ENCODE measurements around the gene POLD3. TPM values are rescaled to one million over a fixed set of nuclear protein-coding genes. Genes with fewer than 3 reads are reported as not detected.

Gene POLD3
- total and polyA plus RNA-seq, 10 of the 15 experiments (the other 5 are each of a cell fraction or from before 2014, with no cell fraction given) = 23.8 to 63.7 (median 38.7) TPM

GRCh38 chr11:74608431-74608830 is 16.0 kb downstream of the POLD3 start:
- Histone ChIP-seq H3K27me3 (replicated peaks in 1 of 2; ENCODE audit: control insufficient read depth in 2 of 2, insufficient read depth in 2 of 2, low read length in 1 of 2) (no peaks in the 10 kb centered on the region), H3K79me2 (ENCODE audit: control insufficient read depth, insufficient read depth, low read length) (no peaks in the 10 kb centered on the region), H3K4me3 (no peak overlapping the region), H3K9me3 (replicated peaks; ENCODE audit: control insufficient read depth, insufficient read depth, low read length) (no peaks in the 10 kb centered on the region), H3K4me2 (ENCODE audit: control insufficient read depth, insufficient read depth) (no peak overlapping the region), H3K27ac (ENCODE audit: control insufficient read depth, insufficient read depth) (no peak overlapping the region), H2AFZ (ENCODE audit: control insufficient read depth, low read depth, low read length) (no peak overlapping the region), H3K9ac (ENCODE audit: control insufficient read depth, insufficient read depth, low read length) (no peak overlapping the region), H4K20me1 (ENCODE audit: control insufficient read depth, insufficient read depth) (no peaks in the 10 kb centered on the region), H3K36me3 (ENCODE audit: control insufficient read depth in 2 of 2, insufficient read depth in 2 of 2, low read length in 1 of 2) (peaks cover 3 to 18% of the 10 kb centered on the region in 2 experiments), H3K4me1 (ENCODE audit: control insufficient read depth, insufficient read depth, low read length) (no peaks in the 10 kb centered on the region)
- CTCF ChIA-PET = interaction anchor here (0.8 to 1.7 kb wide), 8 partner anchors 11 to 159 kb away, joined by 3 to 5 read pairs (median 3); no protein-coding TSS in a partner anchor
- intact Hi-C loops (cut with micrococcal nuclease; ENCODE audit: unreplicated experiment) = no loop called here
- ATAC-seq (no peak), FAIRE-seq (no peak), DNase-seq (ENCODE audit: low read depth, low spot score) (no peak)
- TF ChIP-seq DPF2 (IDR thresholded peaks at IDR 0.05) (no peak), USF1 (IDR thresholded peaks at IDR 0.05; ENCODE audit: borderline replicate concordance, extremely low read length, insufficient read depth, low read depth, low read length) (no peak)
- POLR2A ChIA-PET = interaction anchor here (0.6 to 1.1 kb wide), 3 partner anchors 8 to 15 kb away, joined by 3 to 5 read pairs (median 5); no protein-coding TSS in a partner anchor
- in situ Hi-C loops (cut with MboI) = no loop called here
- RAD21 ChIA-PET (ENCODE audit: unreplicated experiment) = interaction anchor here (1.0 to 1.3 kb wide), 2 partner anchors 16 to 118 kb away, joined by 3 to 4 read pairs; partner anchors contain the start of gene POLD3
- SMC1A ChIA-PET (ENCODE audit: uncharacterized antibody, unreplicated experiment) = interaction anchor here (0.8 to 2.5 kb wide), 8 partner anchors 8 to 193 kb away, joined by 3 to 6 read pairs (median 4); partner anchors contain the start of gene POLD3
- WGBS (ENCODE audit: insufficient coverage, insufficient replicate concordance, low lambda C conversion rate, missing lambda C conversion rate) = 98% methylated on average over 4 of the region's 4 CpGs
- no TSS peak for BruUV-seq (replicated peaks)

DNA sequence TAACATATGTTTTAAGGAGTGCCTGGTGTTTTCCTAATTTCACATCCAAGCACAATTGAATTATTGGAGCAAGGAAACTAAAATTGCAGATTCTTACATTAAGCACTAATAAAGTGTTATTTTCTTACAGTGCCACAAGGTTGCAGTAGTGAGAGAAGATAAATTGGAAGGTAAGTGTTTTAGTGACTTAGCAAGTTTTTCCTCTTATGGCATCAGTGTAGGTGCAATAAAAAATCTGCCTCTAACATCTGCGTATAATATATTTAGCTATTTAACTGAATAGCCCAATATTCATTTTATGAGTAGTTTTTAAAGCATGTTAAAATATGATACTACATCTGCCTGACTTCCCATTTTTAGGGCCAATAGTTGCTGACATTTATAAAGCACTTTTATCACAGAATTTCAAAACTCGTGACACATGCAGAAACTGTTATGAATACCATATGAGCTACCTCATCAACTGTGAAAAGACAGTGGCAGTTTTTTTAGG is 19.0 kb downstream of the POLD3 start:
- RAD21 ChIA-PET (ENCODE audit: unreplicated experiment) = no interaction called here
- Histone ChIP-seq H3K27ac (ENCODE audit: control insufficient read depth, insufficient read depth) (no peak overlapping the region), H2AFZ (ENCODE audit: control insufficient read depth, low read depth, low read length) (no peak overlapping the region), H3K79me2 (ENCODE audit: control insufficient read depth, insufficient read depth, low read length) (no peaks in the 10 kb centered on the region), H3K9me3 (replicated peaks; ENCODE audit: control insufficient read depth, insufficient read depth, low read length) (no peaks in the 10 kb centered on the region), H3K4me3 (no peak overlapping the region), H3K36me3 (ENCODE audit: control insufficient read depth in 2 of 2, insufficient read depth in 2 of 2, low read length in 1 of 2) (peaks cover 6 to 13% of the 10 kb centered on the region in 2 experiments), H3K4me2 (ENCODE audit: control insufficient read depth, insufficient read depth) (no peak overlapping the region), H3K4me1 (ENCODE audit: control insufficient read depth, insufficient read depth, low read length) (no peaks in the 10 kb centered on the region), H4K20me1 (ENCODE audit: control insufficient read depth, insufficient read depth) (no peaks in the 10 kb centered on the region), H3K27me3 (replicated peaks in 1 of 2; ENCODE audit: control insufficient read depth in 2 of 2, insufficient read depth in 2 of 2, low read length in 1 of 2) (no peaks in the 10 kb centered on the region), H3K9ac (ENCODE audit: control insufficient read depth, insufficient read depth, low read length) (no peak overlapping the region)
- WGBS (ENCODE audit: insufficient coverage, insufficient replicate concordance, low lambda C conversion rate, missing lambda C conversion rate) = 95% methylated on average over 2 of the region's 2 CpGs
- CTCF ChIA-PET = interaction anchor here (1.0 to 2.0 kb wide), 3 partner anchors 16 to 128 kb away, joined by 3 to 6 read pairs (median 3); no protein-coding TSS in a partner anchor
- intact Hi-C loops (cut with micrococcal nuclease; ENCODE audit: unreplicated experiment) = no loop called here
- in situ Hi-C loops (cut with MboI) = no loop called here
- FAIRE-seq = peak; percentile 72
- SMC1A ChIA-PET (ENCODE audit: uncharacterized antibody, unreplicated experiment) = no interaction called here
- BruUV-seq (replicated peaks) = no TSS peak
- POLR2A ChIA-PET = no interaction called here
- no peak for DNase-seq (ENCODE audit: low read depth, low spot score)
- ATAC-seq = 0 out of 3 replicates have a peak, but pooled peaks have one; percentile 32
- TF ChIP-seq SMC3 (IDR thresholded peaks at IDR 0.05; ENCODE audit: borderline replicate concordance, low read length) = peak; percentile 22; the same call in 1 of the 2 replicates
- TF ChIP-seq JUND (IDR thresholded peaks at IDR 0.05; ENCODE audit: low read depth, low read length) = no peak
- TF ChIP-seq NR2F1 (conservative IDR thresholded peaks at IDR 0.05) = no peak
- no peak for TF ChIP-seq ZNF207 (IDR thresholded peaks at IDR 0.05; ENCODE audit: borderline replicate concordance)
- TF ChIP-seq, protein P1, sequence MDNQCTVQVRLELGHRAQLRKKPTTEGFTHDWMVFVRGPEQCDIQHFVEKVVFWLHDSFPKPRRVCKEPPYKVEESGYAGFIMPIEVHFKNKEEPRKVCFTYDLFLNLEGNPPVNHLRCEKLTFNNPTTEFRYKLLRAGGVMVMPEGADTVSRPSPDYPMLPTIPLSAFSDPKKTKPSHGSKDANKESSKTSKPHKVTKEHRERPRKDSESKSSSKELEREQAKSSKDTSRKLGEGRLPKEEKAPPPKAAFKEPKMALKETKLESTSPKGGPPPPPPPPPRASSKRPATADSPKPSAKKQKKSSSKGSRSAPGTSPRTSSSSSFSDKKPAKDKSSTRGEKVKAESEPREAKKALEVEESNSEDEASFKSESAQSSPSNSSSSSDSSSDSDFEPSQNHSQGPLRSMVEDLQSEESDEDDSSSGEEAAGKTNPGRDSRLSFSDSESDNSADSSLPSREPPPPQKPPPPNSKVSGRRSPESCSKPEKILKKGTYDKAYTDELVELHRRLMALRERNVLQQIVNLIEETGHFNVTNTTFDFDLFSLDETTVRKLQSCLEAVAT (IDR thresholded peaks at IDR 0.05) = no peak
- TF ChIP-seq POLR2A (IDR thresholded peaks at IDR 0.05; ENCODE audit: low read depth, low read length) = no peak
- no peak for TF ChIP-seq POU2F2 (IDR thresholded peaks at IDR 0.05; ENCODE audit: borderline replicate concordance, low read depth, low read length)
- no peak for TF ChIP-seq ZNF217 (IDR thresholded peaks at IDR 0.05)
- no peak for TF ChIP-seq POLR2AphosphoS2 (IDR thresholded peaks at IDR 0.05; ENCODE audit: low read depth, low read length)
- no peak for TF ChIP-seq HDGF (IDR thresholded peaks at IDR 0.05)
- TF ChIP-seq TCF7 (IDR thresholded peaks at IDR 0.05; ENCODE audit: borderline replicate concordance) = no peak
- TF ChIP-seq, protein P2, sequence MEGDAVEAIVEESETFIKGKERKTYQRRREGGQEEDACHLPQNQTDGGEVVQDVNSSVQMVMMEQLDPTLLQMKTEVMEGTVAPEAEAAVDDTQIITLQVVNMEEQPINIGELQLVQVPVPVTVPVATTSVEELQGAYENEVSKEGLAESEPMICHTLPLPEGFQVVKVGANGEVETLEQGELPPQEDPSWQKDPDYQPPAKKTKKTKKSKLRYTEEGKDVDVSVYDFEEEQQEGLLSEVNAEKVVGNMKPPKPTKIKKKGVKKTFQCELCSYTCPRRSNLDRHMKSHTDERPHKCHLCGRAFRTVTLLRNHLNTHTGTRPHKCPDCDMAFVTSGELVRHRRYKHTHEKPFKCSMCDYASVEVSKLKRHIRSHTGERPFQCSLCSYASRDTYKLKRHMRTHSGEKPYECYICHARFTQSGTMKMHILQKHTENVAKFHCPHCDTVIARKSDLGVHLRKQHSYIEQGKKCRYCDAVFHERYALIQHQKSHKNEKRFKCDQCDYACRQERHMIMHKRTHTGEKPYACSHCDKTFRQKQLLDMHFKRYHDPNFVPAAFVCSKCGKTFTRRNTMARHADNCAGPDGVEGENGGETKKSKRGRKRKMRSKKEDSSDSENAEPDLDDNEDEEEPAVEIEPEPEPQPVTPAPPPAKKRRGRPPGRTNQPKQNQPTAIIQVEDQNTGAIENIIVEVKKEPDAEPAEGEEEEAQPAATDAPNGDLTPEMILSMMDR (IDR thresholded peaks at IDR 0.05 in 2 of 3, conservative IDR thresholded peaks at IDR 0.05 in 1 of 3; ENCODE audit: control insufficient read depth in 2 of 3, extremely low read depth in 1 of 3, insufficient read depth in 1 of 3, low read depth in 3 of 3, low read length in 3 of 3) = peak; percentile 35 to 38 (median 36); a peak in 5 of 6 replicates
